Neutrophil (primary cell): ENCODE data around the gene HOXA10.

ENCODE experiments used
- H3K27ac ChIP-seq: fragments of 200-600 bp; sonication (generic); 2 replicates; pipeline ENCODE4 v1.5.1; 2016; ENCODE audit warnings: mild to moderate bottlenecking, moderate library complexity
- H3K27me3 ChIP-seq: fragments of 200-600 bp; sonication (generic); 2 replicates; pipeline ENCODE4 v1.6.0; 2016; ENCODE audit warnings: mild to moderate bottlenecking
- H3K36me3 ChIP-seq: fragments of 200-600 bp; sonication (generic); 2 replicates; pipeline ENCODE4 v1.5.1; 2017
- H3K4me1 ChIP-seq, 2 experiments: fragments of 200-600 bp in 1 of 2; sonication (generic) in 1 of 2; 1 replicate in 1 of 2; 2 replicates in 1 of 2; pipeline versions ENCODE4 v1.5.1 to v1.6.1; 2013 to 2016; ENCODE audit warnings: low read depth in 1 of 2, low read length in 1 of 2, mild to moderate bottlenecking in 1 of 2, moderate library complexity in 1 of 2; ENCODE audit not compliant: control insufficient read depth in 1 of 2, insufficient read depth in 1 of 2
- H3K4me3 ChIP-seq, 2 experiments: fragments of 200-600 bp in 1 of 2; sonication (generic) in 1 of 2; 1 replicate in 1 of 2; 2 replicates in 1 of 2; pipeline ENCODE4 v1.5.1; 2013 to 2016; ENCODE audit warnings: low read depth in 1 of 2, low read length in 1 of 2, mild to moderate bottlenecking in 1 of 2, moderate library complexity in 1 of 2
- H3K9me3 ChIP-seq: fragments of 200-600 bp; sonication (generic); 2 replicates; pipeline ENCODE4 v1.5.1; 2016
- TF ChIP-seq, protein P1 (sequence below): fragments of 200-600 bp; sonication (generic); IDR thresholded peaks from 2 replicates; pipeline ENCODE4 v1.5.1; 2016; ENCODE audit warnings: antibody characterized with exemption

HOXA10 gene

DNA sequence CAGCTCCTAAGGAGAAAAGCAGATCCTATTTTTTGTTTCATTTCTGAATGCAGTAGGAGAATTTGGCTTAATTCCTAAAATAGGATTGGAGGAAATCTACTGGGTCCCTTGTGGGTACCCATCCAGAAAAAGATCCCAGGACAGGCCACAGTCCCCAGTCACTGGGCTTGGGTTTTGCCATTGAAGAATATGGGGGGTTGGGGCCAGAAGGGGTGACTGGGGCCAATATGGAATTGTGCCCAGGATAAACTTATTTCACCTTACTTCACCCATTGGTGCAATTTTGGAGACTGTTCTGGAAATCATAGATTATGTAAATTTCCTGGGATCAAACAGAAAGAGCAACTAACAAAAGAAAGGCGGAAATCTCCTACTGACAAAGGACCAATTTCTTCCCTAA, 35.6 kb downstream of the HOXA10 start:
- Histone ChIP-seq H3K4me3 (no peak overlapping the region), H3K27ac (no peak overlapping the region), H3K4me1 (peaks cover 19 to 25% of the 10 kb centered on the region in 2 experiments), H3K27me3 (peaks cover 59% of the 10 kb centered on the region), H3K9me3 (no peaks in the 10 kb centered on the region), H3K36me3 (no peaks in the 10 kb centered on the region)
- TF ChIP-seq, protein P1, sequence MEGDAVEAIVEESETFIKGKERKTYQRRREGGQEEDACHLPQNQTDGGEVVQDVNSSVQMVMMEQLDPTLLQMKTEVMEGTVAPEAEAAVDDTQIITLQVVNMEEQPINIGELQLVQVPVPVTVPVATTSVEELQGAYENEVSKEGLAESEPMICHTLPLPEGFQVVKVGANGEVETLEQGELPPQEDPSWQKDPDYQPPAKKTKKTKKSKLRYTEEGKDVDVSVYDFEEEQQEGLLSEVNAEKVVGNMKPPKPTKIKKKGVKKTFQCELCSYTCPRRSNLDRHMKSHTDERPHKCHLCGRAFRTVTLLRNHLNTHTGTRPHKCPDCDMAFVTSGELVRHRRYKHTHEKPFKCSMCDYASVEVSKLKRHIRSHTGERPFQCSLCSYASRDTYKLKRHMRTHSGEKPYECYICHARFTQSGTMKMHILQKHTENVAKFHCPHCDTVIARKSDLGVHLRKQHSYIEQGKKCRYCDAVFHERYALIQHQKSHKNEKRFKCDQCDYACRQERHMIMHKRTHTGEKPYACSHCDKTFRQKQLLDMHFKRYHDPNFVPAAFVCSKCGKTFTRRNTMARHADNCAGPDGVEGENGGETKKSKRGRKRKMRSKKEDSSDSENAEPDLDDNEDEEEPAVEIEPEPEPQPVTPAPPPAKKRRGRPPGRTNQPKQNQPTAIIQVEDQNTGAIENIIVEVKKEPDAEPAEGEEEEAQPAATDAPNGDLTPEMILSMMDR = no peak

DNA sequence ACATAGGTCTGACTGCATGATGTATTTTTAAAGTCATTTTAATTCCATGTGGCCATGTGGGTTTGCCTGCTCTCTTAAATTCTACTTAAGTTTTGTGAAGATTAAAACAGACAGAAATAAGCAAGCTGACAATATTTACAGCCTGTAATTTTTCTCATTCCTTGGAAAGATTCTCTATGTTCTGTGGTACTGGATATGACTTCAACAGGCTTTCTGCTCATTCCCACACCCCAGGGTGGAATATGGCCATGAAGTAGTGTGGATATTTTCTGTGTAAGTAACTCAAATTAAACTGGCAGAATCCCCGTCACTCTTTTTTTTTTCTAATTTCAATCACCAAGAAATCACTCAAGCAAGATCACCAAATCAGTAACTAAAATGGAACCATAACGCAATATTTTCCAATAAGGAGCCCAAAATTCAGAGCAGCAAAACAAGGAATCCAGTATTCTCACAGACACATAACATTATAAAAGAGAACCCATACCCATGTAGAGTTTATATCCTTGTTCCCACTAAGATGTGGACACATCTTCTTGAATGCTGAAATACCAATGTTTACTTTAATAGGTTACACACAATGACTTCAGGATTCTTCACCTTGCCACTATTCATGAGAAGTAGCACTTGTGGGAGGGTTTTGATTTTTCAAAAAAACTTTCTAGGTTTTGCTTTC, 36.3 kb downstream of the HOXA10 start:
- no peaks in the 10 kb centered on the region for H3K36me3 ChIP-seq
- peaks cover 59% of the 10 kb centered on the region for H3K27me3 ChIP-seq
- H3K4me3 ChIP-seq = no peak overlapping the region
- TF ChIP-seq, protein P1 = no peak
- H3K4me1 ChIP-seq = peaks cover 19 to 25% of the 10 kb centered on the region in 2 experiments
- no peaks in the 10 kb centered on the region for H3K9me3 ChIP-seq
- no peak overlapping the region for H3K27ac ChIP-seq

DNA sequence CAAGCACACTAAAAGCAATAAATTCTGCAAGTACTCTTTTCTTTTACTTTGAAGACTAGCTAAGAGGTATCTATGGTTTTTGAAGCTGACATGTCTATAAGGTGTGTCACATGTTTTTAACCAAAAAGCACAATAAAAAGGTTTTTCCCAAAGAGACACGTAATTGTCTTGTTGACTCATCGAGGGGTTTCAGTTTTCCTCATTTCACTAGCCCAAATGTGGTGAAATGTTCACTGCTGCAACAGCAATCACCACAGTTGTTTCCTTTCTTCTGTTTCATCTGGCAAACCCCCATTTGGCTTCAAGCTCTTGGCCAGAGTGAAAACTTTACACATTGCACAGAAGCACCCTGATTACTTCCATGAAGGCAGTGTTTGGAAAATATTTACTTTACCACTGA, 39.7 kb downstream of the HOXA10 start:
- peaks cover 25 to 31% of the 10 kb centered on the region in 2 experiments for H3K4me1 ChIP-seq
- H3K36me3 ChIP-seq = no peaks in the 10 kb centered on the region
- no peaks in the 10 kb centered on the region for H3K9me3 ChIP-seq
- no peak overlapping the region for H3K4me3 ChIP-seq
- H3K27me3 ChIP-seq = peaks cover 61% of the 10 kb centered on the region
- H3K27ac ChIP-seq = no peak overlapping the region
- TF ChIP-seq, protein P1 = no peak

DNA sequence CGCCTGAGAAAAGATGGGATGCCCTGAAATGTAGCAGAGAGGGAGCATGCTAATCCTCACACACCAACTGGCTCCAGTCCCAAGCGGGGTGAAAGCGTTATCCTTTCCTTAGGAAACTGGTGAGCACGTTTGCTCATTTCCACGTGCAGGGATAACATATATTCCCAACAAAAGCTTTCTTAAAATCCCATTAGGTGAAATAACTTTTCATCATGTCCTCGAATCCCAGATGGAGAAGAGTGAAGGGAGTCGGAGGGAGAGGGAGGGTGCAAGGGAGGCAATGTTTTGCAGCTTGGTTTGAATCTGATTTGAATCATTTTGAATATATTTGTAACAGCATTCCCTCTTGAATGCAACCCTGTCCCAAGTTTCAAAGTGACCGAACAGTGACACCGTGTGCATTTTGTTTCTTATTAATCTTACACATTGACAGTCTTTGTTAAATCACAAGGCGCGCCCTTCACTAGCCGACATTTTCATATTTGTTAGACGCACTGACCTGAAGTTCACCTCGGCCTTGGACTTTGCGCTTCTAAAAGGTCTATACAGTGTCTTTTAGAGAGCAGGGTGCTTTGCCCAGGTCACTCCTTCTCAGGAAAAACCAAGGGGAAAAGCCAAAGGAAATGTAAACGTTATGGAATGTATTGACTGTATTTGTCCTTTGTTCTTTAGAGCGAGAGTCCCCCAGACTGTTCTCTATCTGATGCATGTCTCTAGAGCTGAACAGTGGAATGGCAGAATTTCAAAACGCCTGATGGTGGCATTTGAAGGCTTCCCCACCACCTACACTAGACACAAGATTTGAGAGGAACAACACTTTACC, 40.5 kb downstream of the HOXA10 start:
- peaks cover 64% of the 10 kb centered on the region for H3K27me3 ChIP-seq
- H3K27ac ChIP-seq = no peak overlapping the region
- no peak overlapping the region for H3K4me3 ChIP-seq
- peaks cover 25 to 31% of the 10 kb centered on the region in 2 experiments for H3K4me1 ChIP-seq
- no peaks in the 10 kb centered on the region for H3K36me3 ChIP-seq
- H3K9me3 ChIP-seq = no peaks in the 10 kb centered on the region
- TF ChIP-seq, protein P1 = no peak

DNA sequence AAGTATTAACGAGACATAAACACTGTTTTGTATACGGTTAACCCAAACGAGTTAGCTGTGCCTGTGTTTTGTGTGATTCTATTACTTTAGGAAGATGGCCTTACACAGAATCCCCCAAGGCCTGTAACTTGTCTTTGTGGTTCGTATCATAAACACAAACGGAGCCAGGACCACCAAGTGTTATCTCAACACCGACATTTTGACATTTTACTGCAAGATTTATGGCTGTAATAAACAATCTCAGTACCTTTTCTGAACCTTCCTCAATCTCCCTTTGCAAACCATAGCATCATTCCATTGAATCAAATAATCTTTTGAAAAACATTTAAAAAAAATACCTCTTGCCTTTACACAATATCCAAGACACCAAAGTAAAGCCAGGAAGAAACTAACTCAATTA, 41.1 kb downstream of the HOXA10 start:
- no peak overlapping the region for H3K27ac ChIP-seq
- TF ChIP-seq, protein P1 = no peak
- H3K9me3 ChIP-seq = no peaks in the 10 kb centered on the region
- H3K4me3 ChIP-seq = no peak overlapping the region
- H3K4me1 ChIP-seq = peaks cover 25 to 31% of the 10 kb centered on the region in 2 experiments
- no peaks in the 10 kb centered on the region for H3K36me3 ChIP-seq
- peaks cover 63% of the 10 kb centered on the region for H3K27me3 ChIP-seq
